ENCODE data around the gene TMEM25. TPM values are rescaled to one million over a fixed set of nuclear protein-coding genes. Genes with fewer than 3 reads are reported as not detected.
A peak's percentile ranks its signal among the peaks of the same experiment; 100 is the strongest.

TMEM25 gene
- total and polyA plus RNA-seq, 2 of the 13 experiments (the other 11 are each of a cell fraction or from before 2014, with no cell fraction given), result 7.5 to 17.2 TPM

GRCh38 chr11:118530683-118531596 is at the start of gene TMEM25 (continued):
- TF ChIP-seq ZNF839 (CRISPR knock-in tag; IDR thresholded peaks at IDR 0.05; ENCODE audit: borderline replicate concordance), result peak; percentile 69; the same call in 1 of the 2 replicates
- TF ChIP-seq ZHX1 (CRISPR knock-in tag; IDR thresholded peaks at IDR 0.05; ENCODE audit: low read depth), result no peak; the same call in none of the 2 replicates
- no peak for TF ChIP-seq PCBP1 (IDR thresholded peaks at IDR 0.05; ENCODE audit: borderline replicate concordance, low read depth, low read length)
- TF ChIP-seq ZNF562 (CRISPR knock-in tag; IDR thresholded peaks at IDR 0.05; ENCODE audit: borderline replicate concordance), result no peak
- no peak for TF ChIP-seq CENPBD1 (CRISPR knock-in tag; IDR thresholded peaks at IDR 0.05; ENCODE audit: borderline replicate concordance, low read depth)
- TF ChIP-seq ZNF619 (CRISPR knock-in tag; IDR thresholded peaks at IDR 0.05), result no peak
- no peak for TF ChIP-seq HMGXB3 (CRISPR knock-in tag; IDR thresholded peaks at IDR 0.05; ENCODE audit: borderline replicate concordance)
- peak; percentile 71 for TF ChIP-seq POLR2G (IDR thresholded peaks at IDR 0.05; ENCODE audit: low read depth, low read length)
- peak; percentile 48 for TF ChIP-seq MXD4 (CRISPR knock-in tag; IDR thresholded peaks at IDR 0.05)
- no peak for TF ChIP-seq ZNF512B (CRISPR knock-in tag; IDR thresholded peaks at IDR 0.05; ENCODE audit: borderline replicate concordance)
- peak; percentile 14; the same call in 1 of the 2 replicates for TF ChIP-seq ISL2 (CRISPR knock-in tag; IDR thresholded peaks at IDR 0.05)
- peak; percentile 8; the same call in 1 of the 2 replicates for TF ChIP-seq TFDP2 (CRISPR knock-in tag; IDR thresholded peaks at IDR 0.05)

Data from HepG2 (cell line).